ENCODE measurements around the gene MNDA. TPM values are rescaled to one million over a fixed set of nuclear protein-coding genes. Genes with fewer than 3 reads are reported as not detected.

Gene MNDA
- 3.6 TPM for polyA plus RNA-seq
- long read RNA-seq, donor 1, partial matches to known transcripts, result 0 of 1 reads
- long read RNA-seq, donor 1, other reads (novel, unspliced or antisense), result 0 of 1 reads
- long read RNA-seq, donor 2, partial matches to known transcripts, result 0 of 1 reads
- long read RNA-seq, donor 2, other reads (novel, unspliced or antisense), result 0 of 1 reads
- long read RNA-seq, donor 3, result 0 reads
- long read RNA-seq, donor 4, result 0 reads
- long read RNA-seq, donor 5, result 0 reads
- long read RNA-seq, donor 6, partial matches to known transcripts, result 0 of 1 reads
- long read RNA-seq, donor 6, other reads (novel, unspliced or antisense), result 0 of 1 reads
- long read RNA-seq, donor 7, partial matches to known transcripts, result 0 of 1 reads
- long read RNA-seq, donor 7, other reads (novel, unspliced or antisense), result 0 of 1 reads
- long read RNA-seq, donor 8, result 0 reads
- long read RNA-seq, donor 9, partial matches to known transcripts, result 0 of 1 reads
- long read RNA-seq, donor 9, other reads (novel, unspliced or antisense), result 0 of 1 reads
- long read RNA-seq, donor 10, partial matches to known transcripts, result 0 of 1 reads
- long read RNA-seq, donor 10, other reads (novel, unspliced or antisense), result 0 of 1 reads
- long read RNA-seq, donor 11, partial matches to known transcripts, result 0 of 3 reads
- long read RNA-seq, donor 11, other reads (novel, unspliced or antisense), result 0 of 3 reads

- Histone ChIP-seq H3K9me3 (ENCODE audit: control insufficient read depth, low read depth, low read length) (no peaks in the 10 kb centered on the region), H3K27ac (ENCODE audit: low read length) (no peak within 1 kb of the TSS), H3K36me3 (ENCODE audit: control insufficient read depth, insufficient read depth, low read length) (no peaks in the 10 kb centered on the region), H3K27me3 (ENCODE audit: control insufficient read depth, insufficient read depth, low read length) (no peaks in the 10 kb centered on the region), H3K4me1 (ENCODE audit: control insufficient read depth, insufficient read depth, low read length) (no peaks in the 10 kb centered on the region), H3K4me3 (ENCODE audit: low read length) (no peak within 1 kb of the TSS)
- 87% methylated on average over 3 of the region's 5 CpGs for WGBS (ENCODE audit: insufficient coverage, low lambda C conversion rate)
- DNase-seq, result no peak
Observed at GRCh38 chr1:158830904-158831507, at the start of gene MNDA. MNDA (plus strand) TSS chr1:158831351; CDS start chr1:158842154, 10,803 bp downstream.

DNA sequence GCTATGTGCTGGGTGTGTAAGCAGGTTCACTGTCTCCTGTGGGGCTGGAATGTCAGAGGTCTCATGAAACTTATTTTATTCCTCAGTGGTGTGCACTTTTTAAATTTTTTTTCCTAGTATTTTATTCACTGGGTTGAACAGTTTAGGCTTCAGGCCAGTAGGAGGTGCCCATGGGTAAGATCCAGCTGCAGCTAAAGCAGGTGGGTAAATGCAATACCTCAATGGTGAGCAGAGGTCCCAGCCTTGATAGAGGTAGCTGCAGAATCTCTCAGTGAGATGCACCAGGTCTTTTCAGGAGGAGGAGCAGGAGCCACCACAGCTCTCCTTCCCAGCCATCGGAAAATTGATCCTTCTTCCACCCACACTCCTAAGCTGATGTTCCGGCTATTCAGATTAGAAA is 37.5 kb upstream of the MNDA start:
- no peak overlapping the region for H3K27ac ChIP-seq (ENCODE audit: low read length)
- H3K9me3 ChIP-seq (ENCODE audit: control insufficient read depth, low read depth, low read length), result no peaks in the 10 kb centered on the region
- H3K36me3 ChIP-seq (ENCODE audit: control insufficient read depth, insufficient read depth, low read length), result no peaks in the 10 kb centered on the region
- no peak overlapping the region for H3K4me3 ChIP-seq (ENCODE audit: low read length)
- no peaks in the 10 kb centered on the region for H3K27me3 ChIP-seq (ENCODE audit: control insufficient read depth, insufficient read depth, low read length)
- H3K4me1 ChIP-seq (ENCODE audit: control insufficient read depth, insufficient read depth, low read length), result no peaks in the 10 kb centered on the region
- no peak for DNase-seq
- no CpG with 5 or more reads among the region's 2 CpGs for WGBS (ENCODE audit: insufficient coverage, low lambda C conversion rate)

DNA sequence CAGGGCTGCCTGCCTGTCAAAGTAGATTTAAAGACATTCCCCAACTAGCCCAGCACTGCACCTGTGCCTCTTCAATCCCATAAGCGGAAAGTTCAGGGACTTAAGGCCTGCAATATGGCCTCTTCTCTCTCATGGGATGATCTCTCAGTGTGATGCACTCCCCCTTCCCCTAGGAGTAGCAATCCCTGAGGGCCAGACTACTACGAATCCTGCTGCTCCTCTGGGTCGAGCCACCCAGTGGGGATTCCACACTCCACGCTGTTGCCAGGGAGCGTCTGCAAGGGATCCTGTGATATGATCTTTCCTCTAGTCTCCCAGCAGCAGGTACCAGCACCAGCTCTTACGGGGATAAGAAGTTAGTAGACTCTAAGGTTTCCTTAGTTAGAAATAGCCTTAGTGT is 36.9 kb upstream of the MNDA start:
- no peak for DNase-seq
- Histone ChIP-seq H3K27me3 (ENCODE audit: control insufficient read depth, insufficient read depth, low read length) (no peaks in the 10 kb centered on the region), H3K9me3 (ENCODE audit: control insufficient read depth, low read depth, low read length) (no peaks in the 10 kb centered on the region), H3K27ac (ENCODE audit: low read length) (no peak overlapping the region), H3K4me1 (ENCODE audit: control insufficient read depth, insufficient read depth, low read length) (no peaks in the 10 kb centered on the region), H3K4me3 (ENCODE audit: low read length) (no peak overlapping the region), H3K36me3 (ENCODE audit: control insufficient read depth, insufficient read depth, low read length) (no peaks in the 10 kb centered on the region)
- no CpG with 5 or more reads among the region's 6 CpGs for WGBS (ENCODE audit: insufficient coverage, low lambda C conversion rate)

DNA sequence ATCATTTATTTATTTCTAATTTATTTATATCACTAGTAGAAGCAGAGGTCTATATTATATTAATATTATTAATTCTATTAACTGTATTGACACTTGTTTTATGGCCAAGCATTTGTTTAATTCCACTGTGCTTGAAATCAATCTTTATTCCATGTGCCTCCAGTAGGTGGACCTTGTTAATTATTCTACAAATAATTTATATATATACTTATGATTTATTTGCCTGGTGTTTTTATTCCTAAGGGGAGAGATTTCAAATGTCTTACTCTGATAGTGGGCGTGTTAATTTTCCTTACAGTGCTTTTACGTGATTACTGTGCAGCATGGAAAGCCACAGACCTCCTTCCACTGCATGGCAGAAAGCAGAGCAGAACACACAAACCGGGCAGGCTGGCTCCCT is 32.6 kb upstream of the MNDA start:
- Histone ChIP-seq H3K36me3 (ENCODE audit: control insufficient read depth, insufficient read depth, low read length) (no peaks in the 10 kb centered on the region), H3K4me1 (ENCODE audit: control insufficient read depth, insufficient read depth, low read length) (no peaks in the 10 kb centered on the region)
- no CpG with 5 or more reads among the region's 3 CpGs for WGBS (ENCODE audit: insufficient coverage, low lambda C conversion rate)

DNA sequence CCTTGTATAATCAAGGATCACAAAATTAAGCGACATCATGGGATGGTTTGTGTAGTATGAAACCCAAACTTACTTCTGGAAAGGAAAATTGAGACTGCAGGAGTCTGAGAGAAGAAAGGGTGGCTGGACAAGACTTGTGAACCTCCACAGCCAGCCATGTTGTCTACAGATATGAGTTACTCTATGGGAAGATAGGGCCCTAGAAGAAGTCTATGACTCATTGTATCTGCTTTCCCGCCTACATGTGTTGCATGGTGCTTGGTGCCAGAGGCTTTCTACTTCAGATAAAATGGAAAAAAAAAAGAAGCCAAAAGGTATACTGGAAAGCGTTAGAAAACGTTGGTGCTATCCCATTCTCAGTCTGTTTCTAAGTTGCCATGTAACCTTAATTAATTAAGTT is 31.5 kb upstream of the MNDA start:
- Histone ChIP-seq H3K4me3 (ENCODE audit: low read length) (no peak overlapping the region), H3K36me3 (ENCODE audit: control insufficient read depth, insufficient read depth, low read length) (no peaks in the 10 kb centered on the region), H3K4me1 (ENCODE audit: control insufficient read depth, insufficient read depth, low read length) (no peaks in the 10 kb centered on the region), H3K9me3 (ENCODE audit: control insufficient read depth, low read depth, low read length) (no peaks in the 10 kb centered on the region), H3K27me3 (ENCODE audit: control insufficient read depth, insufficient read depth, low read length) (no peaks in the 10 kb centered on the region), H3K27ac (ENCODE audit: low read length) (no peak overlapping the region)
- WGBS (ENCODE audit: insufficient coverage, low lambda C conversion rate), result 100% methylated on average over 1 of the region's 4 CpGs
- DNase-seq, result no peak

More for the DNA sequence above, 32.6 kb upstream of the MNDA start:
- no peaks in the 10 kb centered on the region for H3K27me3 ChIP-seq (ENCODE audit: control insufficient read depth, insufficient read depth, low read length)
- H3K27ac ChIP-seq (ENCODE audit: low read length), result no peak overlapping the region
- H3K4me3 ChIP-seq (ENCODE audit: low read length), result no peak overlapping the region
- DNase-seq, result no peak
- H3K9me3 ChIP-seq (ENCODE audit: control insufficient read depth, low read depth, low read length), result no peaks in the 10 kb centered on the region

GRCh38 chr1:158800526-158800925 is 30.6 kb upstream of the MNDA start:
- H3K27me3 ChIP-seq (ENCODE audit: control insufficient read depth, insufficient read depth, low read length), result no peaks in the 10 kb centered on the region
- no peaks in the 10 kb centered on the region for H3K4me1 ChIP-seq (ENCODE audit: control insufficient read depth, insufficient read depth, low read length)
- no peak overlapping the region for H3K4me3 ChIP-seq (ENCODE audit: low read length)
- H3K9me3 ChIP-seq (ENCODE audit: control insufficient read depth, low read depth, low read length), result no peaks in the 10 kb centered on the region
- no peaks in the 10 kb centered on the region for H3K36me3 ChIP-seq (ENCODE audit: control insufficient read depth, insufficient read depth, low read length)
- WGBS (ENCODE audit: insufficient coverage, low lambda C conversion rate), result 100% methylated on average over 1 of the region's 2 CpGs
- H3K27ac ChIP-seq (ENCODE audit: low read length), result no peak overlapping the region
- no peak for DNase-seq

DNA sequence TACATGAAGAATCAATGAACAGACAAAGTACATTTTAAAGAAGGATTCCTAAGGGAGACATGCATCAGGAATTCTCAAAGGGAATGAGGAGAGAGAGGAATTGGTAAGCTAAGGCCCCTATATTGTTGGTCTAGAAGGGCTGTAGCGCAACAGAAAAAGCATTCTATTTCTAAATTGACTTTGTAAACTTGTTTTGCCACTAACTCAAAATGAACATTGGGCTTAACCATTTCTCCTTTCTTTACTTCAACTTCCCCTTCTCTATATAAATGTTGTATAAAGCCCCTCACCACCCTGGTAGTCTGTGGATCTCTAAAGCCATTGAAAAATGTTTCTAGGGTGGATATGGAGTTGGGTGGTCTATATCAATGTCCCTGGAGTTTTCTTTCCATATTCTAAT is 29.8 kb upstream of the MNDA start:
- no peak overlapping the region for H3K4me3 ChIP-seq (ENCODE audit: low read length)
- H3K27ac ChIP-seq (ENCODE audit: low read length), result no peak overlapping the region
- no peaks in the 10 kb centered on the region for H3K9me3 ChIP-seq (ENCODE audit: control insufficient read depth, low read depth, low read length)
- DNase-seq, result no peak
- H3K4me1 ChIP-seq (ENCODE audit: control insufficient read depth, insufficient read depth, low read length), result no peaks in the 10 kb centered on the region
- no CpG with 5 or more reads among the region's 1 CpG for WGBS (ENCODE audit: insufficient coverage, low lambda C conversion rate)
- no peaks in the 10 kb centered on the region for H3K36me3 ChIP-seq (ENCODE audit: control insufficient read depth, insufficient read depth, low read length)
- H3K27me3 ChIP-seq (ENCODE audit: control insufficient read depth, insufficient read depth, low read length), result no peaks in the 10 kb centered on the region

DNA sequence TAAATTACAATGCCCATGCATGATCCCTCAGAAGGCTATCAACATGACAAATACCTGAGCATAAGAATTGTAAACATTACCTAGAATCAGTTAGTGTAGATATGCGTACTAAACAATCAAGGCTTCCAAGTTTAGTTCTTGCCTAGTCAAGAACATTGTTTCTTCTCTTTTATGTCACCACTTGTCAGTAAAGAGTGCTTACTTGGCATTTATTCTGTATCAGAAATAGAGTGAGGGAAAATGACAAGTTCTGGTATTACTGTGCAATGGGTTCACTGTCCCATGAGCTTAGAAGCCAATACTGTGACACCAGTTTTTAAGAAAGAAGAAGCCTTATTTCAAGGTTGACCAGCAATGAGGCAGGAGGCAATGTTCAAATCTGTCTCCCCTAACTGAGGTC is 27.5 kb upstream of the MNDA start:
- Histone ChIP-seq H3K36me3 (ENCODE audit: control insufficient read depth, insufficient read depth, low read length) (no peaks in the 10 kb centered on the region), H3K27me3 (ENCODE audit: control insufficient read depth, insufficient read depth, low read length) (no peaks in the 10 kb centered on the region), H3K27ac (ENCODE audit: low read length) (no peak overlapping the region), H3K9me3 (ENCODE audit: control insufficient read depth, low read depth, low read length) (no peaks in the 10 kb centered on the region), H3K4me1 (ENCODE audit: control insufficient read depth, insufficient read depth, low read length) (no peaks in the 10 kb centered on the region), H3K4me3 (ENCODE audit: low read length) (no peak overlapping the region)
- no CpG with 5 or more reads among the region's 1 CpG for WGBS (ENCODE audit: insufficient coverage, low lambda C conversion rate)
- DNase-seq, result no peak

- DNase-seq, result no peak
- Histone ChIP-seq H3K27ac (ENCODE audit: low read length) (no peak overlapping the region), H3K36me3 (ENCODE audit: control insufficient read depth, insufficient read depth, low read length) (no peaks in the 10 kb centered on the region), H3K4me3 (ENCODE audit: low read length) (no peak overlapping the region), H3K27me3 (ENCODE audit: control insufficient read depth, insufficient read depth, low read length) (no peaks in the 10 kb centered on the region), H3K9me3 (ENCODE audit: control insufficient read depth, low read depth, low read length) (no peaks in the 10 kb centered on the region), H3K4me1 (ENCODE audit: control insufficient read depth, insufficient read depth, low read length) (no peaks in the 10 kb centered on the region)
- 63% methylated on average over 3 of the region's 6 CpGs for WGBS (ENCODE audit: insufficient coverage, low lambda C conversion rate)
Observed at GRCh38 chr1:158806916-158807536, 24.1 kb upstream of the MNDA start.

- Histone ChIP-seq H3K36me3 (ENCODE audit: control insufficient read depth, insufficient read depth, low read length) (no peaks in the 10 kb centered on the region), H3K4me3 (ENCODE audit: low read length) (no peak overlapping the region), H3K27ac (ENCODE audit: low read length) (no peak overlapping the region), H3K27me3 (ENCODE audit: control insufficient read depth, insufficient read depth, low read length) (no peaks in the 10 kb centered on the region), H3K4me1 (ENCODE audit: control insufficient read depth, insufficient read depth, low read length) (no peaks in the 10 kb centered on the region), H3K9me3 (ENCODE audit: control insufficient read depth, low read depth, low read length) (no peaks in the 10 kb centered on the region)
- 100% methylated on average over 3 of the region's 3 CpGs for WGBS (ENCODE audit: insufficient coverage, low lambda C conversion rate)
- DNase-seq, result no peak
Observed at GRCh38 chr1:158809256-158809655, 21.9 kb upstream of the MNDA start.

All from large intestine (tissue), 12 donors.